Neural progenitor cell (in vitro differentiated cells): ENCODE data around the gene PEX11G. TPM values are rescaled to one million over a fixed set of nuclear protein-coding genes. Genes with fewer than 3 reads are reported as not detected.

ENCODE experiments used
- DNase-seq: peaks from one replicate; pipeline ENCODE4 v3.0.0-alpha.2; 2016; ENCODE audit warnings: low spot score
- H2AFZ ChIP-seq: fragments of 200-600 bp; sonication (generic); replicated peaks from 2 replicates; pipeline ENCODE4 v1.6.1; 2016; ENCODE audit warnings: antibody characterized with exemption
- H3F3A ChIP-seq: fragments of 200-600 bp; sonication (generic); 2 replicates; pipeline ENCODE4 v1.6.1; 2016; ENCODE audit warnings: antibody characterized with exemption, low read depth
- H3K27ac ChIP-seq: fragments of 200-600 bp; sonication (generic); 2 replicates; pipeline ENCODE4 v1.5.1; 2016; ENCODE audit warnings: mild to moderate bottlenecking
- H3K27me3 ChIP-seq: fragments of 200-600 bp; sonication (generic); 2 replicates; pipeline ENCODE4 v1.6.1; 2016; ENCODE audit warnings: mild to moderate bottlenecking, moderate library complexity
- H3K36me3 ChIP-seq: fragments of 200-600 bp; sonication (generic); 2 replicates; pipeline ENCODE4 v1.5.1; 2016
- H3K4me1 ChIP-seq: fragments of 200-600 bp; sonication (generic); 2 replicates; pipeline ENCODE4 v1.6.1; 2016; ENCODE audit warnings: mixed run types
- H3K4me2 ChIP-seq: fragments of 200-600 bp; sonication (generic); 2 replicates; pipeline ENCODE4 v1.6.1; 2016
- H3K4me3 ChIP-seq: fragments of 200-600 bp; sonication (generic); 2 replicates; pipeline ENCODE4 v1.5.1; 2016
- H3K79me2 ChIP-seq: fragments of 200-600 bp; sonication (generic); 2 replicates; pipeline ENCODE4 v1.6.1; 2016; ENCODE audit warnings: low read depth
- H3K9ac ChIP-seq: fragments of 200-600 bp; sonication (generic); 2 replicates; pipeline ENCODE4 v1.6.1; 2016
- H3K9me3 ChIP-seq: fragments of 200-600 bp; sonication (generic); 2 replicates; pipeline ENCODE4 v1.5.1; 2016; ENCODE audit warnings: low read depth
- H4K20me1 ChIP-seq: fragments of 200-600 bp; sonication (generic); 2 replicates; pipeline ENCODE4 v1.6.1; 2016; ENCODE audit warnings: low read depth
- H3K27ac Mint-ChIP-seq: 3 replicates; pipeline ENCODE4 v1.8.0; 2021; ENCODE audit warnings: mixed read lengths
- H3K27me3 Mint-ChIP-seq: 2 replicates; pipeline ENCODE4 v1.8.0; 2022; ENCODE audit warnings: low read depth, mild to moderate bottlenecking, inconsistent platforms, moderate library complexity, mixed read lengths; ENCODE audit not compliant: insufficient read depth
- H3K36me3 Mint-ChIP-seq: 3 replicates; pipeline ENCODE4 v1.8.0; 2021; ENCODE audit warnings: mixed read lengths
- H3K4me1 Mint-ChIP-seq: 3 replicates; pipeline ENCODE4 v1.8.0; 2021; ENCODE audit warnings: mixed read lengths
- H3K4me3 Mint-ChIP-seq: 3 replicates; pipeline ENCODE4 v1.8.0; 2021; ENCODE audit warnings: mild to moderate bottlenecking, moderate library complexity, mixed read lengths
- H3K9me3 Mint-ChIP-seq: 3 replicates; pipeline ENCODE4 v1.8.0; 2020; ENCODE audit warnings: mixed read lengths
- EZH2 ChIP-seq: fragments of 200-600 bp; sonication (generic); IDR thresholded peaks from 2 replicates; pipeline ENCODE4 v1.6.1; 2017; ENCODE audit warnings: antibody characterized with exemption, mild to moderate bottlenecking, moderate library complexity
- EZH2phosphoT487 ChIP-seq: fragments of 200-600 bp; sonication (generic); IDR thresholded peaks from 2 replicates; pipeline ENCODE4 v1.6.1; 2017; ENCODE audit warnings: antibody characterized with exemption
- total RNA-seq: library from RNA; depleted of rRNA; stranded (reverse); fragments of >200 nt; gene quantifications from 2 replicates; pipeline ENCODE4 v1.2.3, GENCODE V29; 2015; ENCODE audit warnings: low replicate concordance
- TF ChIP-seq, protein P1 (sequence below): fragments of 200-600 bp; sonication (generic); IDR thresholded peaks from 2 replicates; pipeline ENCODE4 v1.5.1; 2017; ENCODE audit warnings: antibody characterized with exemption, mild to moderate bottlenecking

Gene PEX11G
- total RNA-seq, 1 donor from 2014 or later, result 1.0 TPM

DNA sequence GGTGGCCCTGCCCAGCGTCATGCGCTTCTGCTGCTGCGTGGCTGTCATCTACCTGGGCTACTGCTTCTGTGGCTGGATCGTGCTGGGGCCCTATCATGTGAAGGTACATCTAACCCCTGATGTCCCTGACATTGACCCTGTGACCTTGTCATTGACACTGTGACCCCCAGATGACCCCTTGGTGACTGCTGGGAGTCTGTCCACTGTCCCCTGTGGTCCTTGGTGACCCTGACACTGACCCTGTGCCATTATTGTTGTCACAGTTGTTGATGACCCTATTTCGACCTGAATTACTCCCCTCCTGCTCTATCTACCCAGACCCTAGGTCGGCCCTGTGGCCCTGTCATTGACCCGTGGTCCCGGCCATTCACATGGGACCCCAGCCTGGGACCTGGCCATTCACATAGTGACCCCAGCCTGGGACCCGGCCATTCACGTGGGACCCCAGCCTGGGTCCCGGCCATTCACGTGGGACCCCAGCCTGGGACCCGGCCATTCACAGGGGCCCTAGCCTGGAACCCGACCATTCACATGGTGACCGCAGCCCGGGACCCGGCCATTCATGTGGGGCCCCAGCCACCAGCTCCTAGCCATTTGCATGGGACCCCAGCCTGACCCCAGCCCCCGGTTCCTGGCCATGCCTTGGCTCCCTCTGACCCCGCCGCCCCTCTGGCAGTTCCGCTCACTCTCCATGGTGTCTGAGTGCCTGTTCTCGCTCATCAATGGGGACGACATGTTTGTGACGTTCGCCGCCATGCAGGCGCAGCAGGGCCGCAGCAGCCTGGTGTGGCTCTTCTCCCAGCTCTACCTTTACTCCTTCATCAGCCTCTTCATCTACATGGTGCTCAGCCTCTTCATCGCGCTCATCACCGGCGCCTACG, 41.0 kb upstream of the PEX11G start:
- Histone ChIP-seq H4K20me1 (no peaks in the 10 kb centered on the region), H3K4me2 (no peak overlapping the region), H3K79me2 (no peaks in the 10 kb centered on the region), H3F3A (peaks cover 9% of the 10 kb centered on the region), H3K27ac (no peak overlapping the region), H3K36me3 (no peaks in the 10 kb centered on the region), H3K27me3 (no peaks in the 10 kb centered on the region), H3K4me1 (no peaks in the 10 kb centered on the region), H3K9ac (no peak overlapping the region), H3K4me3 (no peak overlapping the region), H2AFZ (no peak overlapping the region), H3K9me3 (no peaks in the 10 kb centered on the region)
- no peak overlapping the region for H3K4me3 Mint-ChIP-seq
- no peaks in the 10 kb centered on the region for H3K36me3 Mint-ChIP-seq
- peaks cover 4% of the 10 kb centered on the region for H3K27me3 Mint-ChIP-seq
- no peak for TF ChIP-seq EZH2phosphoT487
- TF ChIP-seq EZH2, result no peak
- TF ChIP-seq, protein P1, sequence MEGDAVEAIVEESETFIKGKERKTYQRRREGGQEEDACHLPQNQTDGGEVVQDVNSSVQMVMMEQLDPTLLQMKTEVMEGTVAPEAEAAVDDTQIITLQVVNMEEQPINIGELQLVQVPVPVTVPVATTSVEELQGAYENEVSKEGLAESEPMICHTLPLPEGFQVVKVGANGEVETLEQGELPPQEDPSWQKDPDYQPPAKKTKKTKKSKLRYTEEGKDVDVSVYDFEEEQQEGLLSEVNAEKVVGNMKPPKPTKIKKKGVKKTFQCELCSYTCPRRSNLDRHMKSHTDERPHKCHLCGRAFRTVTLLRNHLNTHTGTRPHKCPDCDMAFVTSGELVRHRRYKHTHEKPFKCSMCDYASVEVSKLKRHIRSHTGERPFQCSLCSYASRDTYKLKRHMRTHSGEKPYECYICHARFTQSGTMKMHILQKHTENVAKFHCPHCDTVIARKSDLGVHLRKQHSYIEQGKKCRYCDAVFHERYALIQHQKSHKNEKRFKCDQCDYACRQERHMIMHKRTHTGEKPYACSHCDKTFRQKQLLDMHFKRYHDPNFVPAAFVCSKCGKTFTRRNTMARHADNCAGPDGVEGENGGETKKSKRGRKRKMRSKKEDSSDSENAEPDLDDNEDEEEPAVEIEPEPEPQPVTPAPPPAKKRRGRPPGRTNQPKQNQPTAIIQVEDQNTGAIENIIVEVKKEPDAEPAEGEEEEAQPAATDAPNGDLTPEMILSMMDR, result no peak
- peak overlapping the region; percentile 19 for H3K27ac Mint-ChIP-seq
- no peaks in the 10 kb centered on the region for H3K9me3 Mint-ChIP-seq
- DNase-seq, result no peak
- H3K4me1 Mint-ChIP-seq, result peaks cover 2% of the 10 kb centered on the region

DNA sequence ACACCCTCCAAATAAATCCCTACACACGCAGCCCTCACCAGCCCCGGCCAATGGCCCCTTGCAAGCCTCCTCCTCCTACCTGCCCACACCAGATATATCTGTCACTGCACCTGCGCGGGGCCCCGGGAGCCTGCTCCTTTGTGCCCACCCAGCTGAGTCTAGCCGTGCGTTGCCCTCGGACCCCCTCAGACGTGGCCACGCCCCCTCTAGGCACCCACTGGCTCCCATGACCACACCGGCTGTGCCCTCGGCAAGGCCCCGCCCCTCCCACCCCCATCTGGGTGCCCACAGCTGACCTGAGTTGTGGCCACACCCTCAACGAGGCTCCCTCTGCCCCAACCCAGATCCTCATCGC, 40.4 kb upstream of the PEX11G start:
- peaks cover 4% of the 10 kb centered on the region for H3K27me3 Mint-ChIP-seq
- Histone ChIP-seq H3K27me3 (no peaks in the 10 kb centered on the region), H3K36me3 (no peaks in the 10 kb centered on the region), H2AFZ (no peak overlapping the region), H3K4me1 (no peaks in the 10 kb centered on the region), H3K79me2 (no peaks in the 10 kb centered on the region), H3F3A (peaks cover 3% of the 10 kb centered on the region), H3K9ac (no peak overlapping the region), H3K4me3 (no peak overlapping the region), H3K4me2 (no peak overlapping the region), H3K27ac (no peak overlapping the region), H4K20me1 (no peaks in the 10 kb centered on the region), H3K9me3 (no peaks in the 10 kb centered on the region)
- peaks cover 2% of the 10 kb centered on the region for H3K4me1 Mint-ChIP-seq
- TF ChIP-seq, protein P1, result no peak
- TF ChIP-seq EZH2phosphoT487 (no peak), EZH2 (no peak)
- H3K4me3 Mint-ChIP-seq, result no peak overlapping the region
- DNase-seq, result no peak
- no peaks in the 10 kb centered on the region for H3K9me3 Mint-ChIP-seq
- H3K27ac Mint-ChIP-seq, result no peak overlapping the region
- no peaks in the 10 kb centered on the region for H3K36me3 Mint-ChIP-seq

DNA sequence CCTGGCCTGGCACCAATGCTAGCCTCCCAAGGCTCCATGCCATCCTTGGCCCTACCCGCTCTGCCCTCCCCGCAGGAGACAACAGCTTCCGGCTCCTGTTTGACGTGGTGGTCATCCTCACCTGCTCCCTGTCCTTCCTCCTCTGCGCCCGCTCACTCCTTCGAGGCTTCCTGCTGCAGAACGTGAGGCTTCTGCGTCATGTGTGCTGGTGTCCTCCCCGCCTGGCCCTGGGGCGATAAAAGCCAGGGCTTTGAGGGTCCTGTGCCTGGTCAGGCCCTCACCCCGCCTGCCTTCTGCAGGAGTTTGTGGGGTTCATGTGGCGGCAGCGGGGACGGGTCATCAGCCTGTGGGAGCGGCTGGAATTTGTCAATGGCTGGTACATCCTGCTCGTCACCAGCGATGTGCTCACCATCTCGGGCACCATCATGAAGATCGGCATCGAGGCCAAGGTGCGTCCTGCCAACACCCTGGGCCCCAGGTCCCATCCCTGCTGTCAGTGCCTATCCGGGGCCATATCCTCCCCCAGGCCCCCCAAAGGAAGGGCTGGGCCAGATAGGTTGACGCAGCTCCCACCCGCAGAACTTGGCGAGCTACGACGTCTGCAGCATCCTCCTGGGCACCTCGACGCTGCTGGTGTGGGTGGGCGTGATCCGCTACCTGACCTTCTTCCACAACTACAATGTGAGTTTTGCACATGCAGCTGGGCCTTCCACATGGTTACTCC, 39.8 kb upstream of the PEX11G start:
- Mint-ChIP-seq H3K27me3 (peaks cover 4% of the 10 kb centered on the region), H3K27ac (no peak overlapping the region)

More for the DNA sequence above, 39.8 kb upstream of the PEX11G start:
- Histone ChIP-seq H3K27me3 (no peaks in the 10 kb centered on the region), H3K4me3 (no peak overlapping the region), H4K20me1 (no peaks in the 10 kb centered on the region), H3K79me2 (no peaks in the 10 kb centered on the region), H3K27ac (no peak overlapping the region), H3K4me1 (no peaks in the 10 kb centered on the region), H3K4me2 (no peak overlapping the region), H3K36me3 (no peaks in the 10 kb centered on the region), H3K9ac (no peak overlapping the region), H3F3A (no peaks in the 10 kb centered on the region), H3K9me3 (no peaks in the 10 kb centered on the region), H2AFZ (no peak overlapping the region)
- Mint-ChIP-seq H3K4me1 (peaks cover 2% of the 10 kb centered on the region), H3K36me3 (no peaks in the 10 kb centered on the region), H3K4me3 (peak overlapping the region; percentile 24), H3K9me3 (no peaks in the 10 kb centered on the region)
- TF ChIP-seq EZH2phosphoT487, result no peak
- no peak for TF ChIP-seq EZH2
- TF ChIP-seq, protein P1, result no peak
- DNase-seq, result no peak
